Progenitor cell of endocrine pancreas (in vitro differentiated cells): Measurements from ENCODE around the gene DMPK. TPM values are rescaled to one million over a fixed set of nuclear protein-coding genes. Genes with fewer than 3 reads are reported as not detected.
A peak's percentile ranks its signal among the peaks of the same experiment; 100 is the strongest.

Source experiments
- DNase-seq: peaks from one replicate; pipeline ENCODE4 v3.0.0; 2021; ENCODE audit warnings: low spot score; ENCODE audit not compliant: unreplicated experiment
- H3K27ac Mint-ChIP-seq: 2 replicates; pipeline ENCODE4 v1.8.0; 2021; ENCODE audit warnings: mild to moderate bottlenecking, moderate library complexity, mixed read lengths
- H3K27me3 Mint-ChIP-seq: 2 replicates; pipeline ENCODE4 v1.8.0; 2021; ENCODE audit warnings: mixed read lengths
- H3K36me3 Mint-ChIP-seq: 2 replicates; pipeline ENCODE4 v1.8.0; 2022; ENCODE audit warnings: mixed read lengths; ENCODE audit not compliant: insufficient read depth
- H3K4me1 Mint-ChIP-seq: 2 replicates; pipeline ENCODE4 v1.8.0; 2021; ENCODE audit warnings: low read depth, mixed read lengths
- H3K4me3 Mint-ChIP-seq: 2 replicates; pipeline ENCODE4 v1.8.0; 2021; ENCODE audit warnings: low read depth, mild to moderate bottlenecking, moderate library complexity, mixed read lengths
- H3K9me3 Mint-ChIP-seq: 2 replicates; pipeline ENCODE4 v1.8.0; 2021; ENCODE audit warnings: low read depth, mixed read lengths
- CTCF ChIP-seq: fragments of 200-600 bp; sonication (generic); IDR thresholded peaks from one replicate; pipeline ENCODE4 v1.5.0; 2021; ENCODE audit warnings: antibody characterized with exemption, mild to moderate bottlenecking; ENCODE audit not compliant: unreplicated experiment
- total RNA-seq: library from RNA; stranded (reverse); gene quantifications from 2 replicates; pipeline ENCODE4 v1.2.1, GENCODE V29; 2021

DMPK gene
- total RNA-seq, 1 donor from 2014 or later = 122 TPM

DNA sequence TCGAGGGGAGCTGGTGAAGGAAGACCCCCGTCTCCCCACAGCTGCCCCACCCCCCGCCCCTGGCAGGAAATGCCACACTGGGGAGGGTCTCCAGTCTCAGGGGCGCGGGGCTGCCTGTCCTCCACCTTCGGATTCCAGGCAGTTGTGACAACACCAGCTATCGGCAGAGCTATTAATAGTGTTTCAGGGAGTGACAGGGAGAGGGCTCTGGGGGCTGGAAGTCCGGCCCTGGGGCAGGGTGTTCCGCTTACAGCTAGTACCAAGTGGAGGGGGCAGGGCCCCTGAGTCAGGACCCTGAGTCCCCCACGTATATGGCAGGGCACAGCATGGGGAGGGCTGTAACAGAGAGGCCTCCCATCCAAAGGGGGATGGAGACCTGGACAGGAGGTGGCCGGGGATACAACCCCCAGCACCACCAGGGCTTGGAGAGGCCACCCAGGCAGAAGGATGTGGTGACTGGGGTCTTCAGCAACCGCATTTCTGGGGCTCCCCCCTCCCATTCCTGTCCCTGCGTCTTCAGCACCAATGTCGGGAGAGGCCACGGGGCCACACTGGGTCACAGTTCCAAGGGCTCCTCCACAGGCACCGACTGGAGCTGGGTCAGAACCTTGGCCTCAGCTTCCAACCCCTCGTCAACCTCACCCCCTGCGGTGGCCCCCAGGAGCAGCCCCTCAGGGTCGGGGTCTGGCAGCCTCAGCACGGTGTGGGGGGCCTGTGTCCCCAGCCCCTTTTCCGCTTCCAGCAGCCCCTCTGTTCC, 17.2 kb downstream of the DMPK start:
- Mint-ChIP-seq H3K27ac (peak overlapping the region; percentile 87), H3K36me3 (no peaks in the 10 kb centered on the region), H3K4me1 (peaks cover 12% of the 10 kb centered on the region), H3K4me3 (peak overlapping the region; percentile 59), H3K27me3 (peaks cover 6% of the 10 kb centered on the region), H3K9me3 (no peaks in the 10 kb centered on the region)
- no peak for TF ChIP-seq CTCF
- no peak for DNase-seq

DNA sequence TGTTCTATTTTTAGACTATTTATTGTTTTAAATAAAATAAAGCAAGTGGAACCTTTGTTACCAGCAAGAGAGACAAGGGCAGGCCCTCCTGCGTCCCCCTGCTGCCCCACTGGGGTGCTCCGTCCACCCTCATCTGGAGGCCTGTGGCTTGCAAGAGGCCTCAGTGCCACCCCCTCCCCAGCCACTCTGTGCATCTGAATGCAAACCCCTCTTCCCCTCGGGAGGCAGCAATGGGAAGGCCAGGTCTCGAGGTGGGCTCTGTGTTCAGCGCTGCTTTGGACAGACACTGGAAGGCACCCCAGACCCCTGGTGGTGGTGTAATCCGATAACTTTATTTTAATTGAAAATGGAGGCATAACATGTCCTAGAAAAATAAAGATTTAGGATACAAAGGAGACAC, 17.8 kb downstream of the DMPK start:
- Mint-ChIP-seq H3K27ac (peak overlapping the region; percentile 87), H3K27me3 (peaks cover 6% of the 10 kb centered on the region), H3K4me3 (peak overlapping the region; percentile 59), H3K9me3 (no peaks in the 10 kb centered on the region), H3K4me1 (peaks cover 12% of the 10 kb centered on the region), H3K36me3 (no peaks in the 10 kb centered on the region)
- no peak for DNase-seq
- TF ChIP-seq CTCF = peak; percentile 26

DNA sequence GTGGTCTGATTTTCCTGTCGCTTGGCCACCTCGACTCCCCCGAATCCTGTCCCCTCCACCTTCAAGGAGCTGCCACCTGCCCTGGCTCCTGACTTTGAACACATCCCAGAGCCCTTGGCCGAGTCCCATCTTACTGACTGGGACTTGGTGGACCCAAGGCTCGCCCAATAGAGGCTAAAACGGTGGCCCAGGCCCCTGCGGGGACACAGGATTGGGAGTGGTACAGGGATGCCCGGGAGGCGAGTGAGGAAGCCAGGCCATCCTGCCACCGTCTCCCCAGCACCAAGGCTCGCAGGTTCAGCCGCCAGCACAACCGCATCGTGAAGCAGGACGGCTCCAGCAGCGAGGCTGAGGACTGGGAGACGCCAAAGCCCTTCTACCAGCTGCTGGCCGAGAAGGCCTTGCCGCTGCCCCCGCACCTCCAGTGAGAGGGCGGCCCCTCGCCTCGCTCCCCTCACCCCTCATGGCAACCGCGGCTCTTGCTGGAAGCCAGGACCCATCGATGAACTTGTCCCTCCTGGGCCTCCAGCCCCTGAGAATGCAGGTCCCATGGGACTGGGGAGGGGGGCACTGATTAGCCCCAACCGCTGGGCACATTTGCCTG, 18.5 kb downstream of the DMPK start:
- H3K4me1 Mint-ChIP-seq = peaks cover 12% of the 10 kb centered on the region
- TF ChIP-seq CTCF = no peak
- DNase-seq = no peak
- H3K27ac Mint-ChIP-seq = peak overlapping the region; percentile 62
- no peaks in the 10 kb centered on the region for H3K36me3 Mint-ChIP-seq
- H3K9me3 Mint-ChIP-seq = no peaks in the 10 kb centered on the region
- H3K4me3 Mint-ChIP-seq = no peak overlapping the region
- H3K27me3 Mint-ChIP-seq = peaks cover 8% of the 10 kb centered on the region

GRCh38 chr19:45762870-45763631, 19.2 kb downstream of the DMPK start:
- no peak for DNase-seq
- H3K27ac Mint-ChIP-seq = no peak overlapping the region

More at GRCh38 chr19:45762870-45763631, 19.2 kb downstream of the DMPK start:
- no peaks in the 10 kb centered on the region for H3K9me3 Mint-ChIP-seq
- H3K36me3 Mint-ChIP-seq = no peaks in the 10 kb centered on the region
- no peak overlapping the region for H3K4me3 Mint-ChIP-seq
- H3K4me1 Mint-ChIP-seq = peaks cover 14% of the 10 kb centered on the region
- peaks cover 8% of the 10 kb centered on the region for H3K27me3 Mint-ChIP-seq
- TF ChIP-seq CTCF = no peak
